GM19043 (cell line): ENCODE data around the gene APBA2.

Experiments
- ATAC-seq: cut with Tn5 transposase; IDR thresholded peaks from one replicate; pipeline ENCODE4 v1.9.1; 2021; ENCODE audit warnings: low read depth; ENCODE audit not compliant: unreplicated experiment

The APBA2 gene

DNA sequence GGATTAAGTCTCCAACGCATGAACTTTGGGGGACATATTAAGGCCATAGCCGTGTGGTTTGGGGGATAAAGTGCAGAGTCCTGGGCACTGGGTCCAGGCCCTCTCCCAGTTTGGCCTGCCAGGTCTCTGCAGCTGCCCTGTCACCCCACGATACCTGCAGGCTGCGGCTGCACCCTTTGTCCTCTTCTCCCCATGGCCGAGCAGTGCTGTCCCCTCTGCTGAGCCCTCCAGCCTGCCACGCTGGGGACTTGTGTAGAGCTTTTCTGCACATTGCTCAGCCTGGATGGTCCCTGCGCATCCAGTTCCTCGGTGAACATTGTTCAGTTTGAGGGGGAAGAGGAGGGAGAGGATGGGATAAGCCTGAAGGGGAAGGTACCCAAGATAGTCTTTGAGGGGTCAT lies 167.2 kb downstream of the APBA2 start:
- ATAC-seq = no peak

GRCh38 chr15:29053661-29054131 lies 167.9 kb downstream of the APBA2 start:
- no peak for ATAC-seq

GRCh38 chr15:29054171-29055045 lies 168.6 kb downstream of the APBA2 start:
- no peak for ATAC-seq

GRCh38 chr15:29055876-29056275 lies 170.1 kb downstream of the APBA2 start:
- ATAC-seq = no peak

GRCh38 chr15:29056839-29057450 lies 171.2 kb downstream of the APBA2 start:
- no peak for ATAC-seq

- ATAC-seq = no peak
These were observed 172.1 kb downstream of the APBA2 start for GRCh38 chr15:29057856-29058255.

DNA sequence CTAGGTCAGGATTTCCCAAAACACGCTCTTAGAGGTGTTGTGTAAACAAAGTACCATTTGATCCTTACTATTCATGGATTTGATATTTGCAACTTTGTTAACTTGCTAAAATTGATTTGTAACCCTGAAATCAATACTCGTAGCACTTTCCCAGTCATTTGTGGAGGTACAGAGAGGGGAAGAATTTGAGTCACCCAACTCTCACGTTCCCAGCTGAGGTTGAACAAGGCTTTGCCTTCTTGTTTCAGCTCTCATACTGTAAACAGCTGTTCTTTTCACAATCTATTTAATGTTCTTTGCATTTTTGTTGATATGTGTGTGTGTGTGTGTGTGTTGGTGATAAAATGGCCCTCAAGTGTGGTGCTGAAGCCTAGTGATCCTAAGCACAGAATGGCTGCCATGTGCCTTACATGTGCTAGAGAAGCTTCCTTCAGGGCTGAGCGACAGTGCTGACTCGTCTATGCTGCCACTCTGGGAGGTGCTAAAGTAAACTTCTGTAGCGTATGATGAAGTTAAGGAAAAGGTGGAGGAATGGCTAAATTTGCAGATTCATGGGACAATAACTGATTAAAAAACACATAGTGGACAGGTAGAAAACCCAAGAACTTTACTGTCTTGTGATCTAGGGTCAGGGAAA lies 173.2 kb downstream of the APBA2 start:
- no peak for ATAC-seq

- ATAC-seq = no peak
These were observed 174.3 kb downstream of the APBA2 start for GRCh38 chr15:29059871-29060640.

- no peak for ATAC-seq
These were observed 176.0 kb downstream of the APBA2 start for GRCh38 chr15:29061746-29062145.

GRCh38 chr15:29062179-29062591 lies 176.4 kb downstream of the APBA2 start:
- no peak for ATAC-seq

DNA sequence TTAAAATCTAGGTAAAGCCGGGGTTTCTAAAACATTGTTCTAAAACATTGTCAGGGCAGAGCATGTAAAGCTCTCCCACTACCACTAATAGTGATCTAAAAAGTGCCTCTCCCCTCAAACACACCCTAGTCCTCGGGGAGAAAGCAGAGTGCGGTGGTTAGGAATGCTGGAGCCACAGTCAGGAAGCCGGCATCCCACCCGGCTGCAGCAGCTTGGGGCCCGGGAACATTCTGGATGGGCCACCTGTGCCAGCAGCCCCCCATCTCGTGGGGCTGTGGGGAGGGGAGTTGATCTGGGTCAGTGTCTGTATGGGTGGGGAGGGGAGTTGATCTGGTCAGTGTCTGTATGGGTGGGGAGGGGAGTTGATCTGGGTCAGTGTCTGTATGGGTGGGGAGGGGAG lies 176.9 kb downstream of the APBA2 start:
- ATAC-seq = no peak

- ATAC-seq = no peak
These were observed 177.9 kb downstream of the APBA2 start for GRCh38 chr15:29063646-29064045.

DNA sequence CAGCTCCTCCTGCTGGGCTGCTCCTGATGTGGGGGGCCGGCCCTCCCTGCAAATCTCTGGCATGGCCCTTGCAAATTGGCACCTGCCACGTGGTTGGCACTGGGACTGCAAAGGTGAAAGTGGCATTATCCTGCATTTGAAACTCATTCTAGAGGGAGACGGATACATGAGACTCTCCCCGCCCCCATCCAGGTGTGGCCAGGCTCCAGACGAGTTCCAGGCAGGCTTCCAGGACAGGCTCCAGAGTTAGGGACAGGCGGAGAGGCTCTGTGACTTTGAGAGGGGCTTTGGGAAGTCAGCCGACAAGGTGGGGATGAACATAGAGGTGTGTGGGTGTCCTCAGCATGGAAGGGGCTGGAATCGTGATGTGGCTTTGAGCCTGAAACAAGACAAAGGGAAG lies 178.5 kb downstream of the APBA2 start:
- ATAC-seq = no peak

DNA sequence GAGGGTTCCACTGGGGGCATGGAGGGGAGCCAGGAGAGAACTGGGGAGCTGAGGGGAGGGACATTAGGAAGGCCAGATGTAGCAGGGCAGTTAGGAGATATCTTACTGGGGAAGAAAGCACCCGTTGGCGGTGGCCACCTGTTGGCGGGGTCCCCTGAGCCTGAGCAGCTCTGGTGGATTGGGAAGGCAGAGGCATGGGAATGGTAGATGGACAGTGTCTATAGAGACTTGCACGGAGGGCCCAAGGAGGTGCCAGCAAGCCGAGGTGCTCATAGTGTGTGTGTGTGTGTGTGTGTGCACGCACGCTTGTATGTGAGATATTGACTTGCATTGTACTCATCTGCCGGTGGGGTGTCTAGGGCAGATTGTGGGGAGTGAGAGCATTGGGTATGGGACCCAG lies 179.0 kb downstream of the APBA2 start:
- ATAC-seq = no peak

DNA sequence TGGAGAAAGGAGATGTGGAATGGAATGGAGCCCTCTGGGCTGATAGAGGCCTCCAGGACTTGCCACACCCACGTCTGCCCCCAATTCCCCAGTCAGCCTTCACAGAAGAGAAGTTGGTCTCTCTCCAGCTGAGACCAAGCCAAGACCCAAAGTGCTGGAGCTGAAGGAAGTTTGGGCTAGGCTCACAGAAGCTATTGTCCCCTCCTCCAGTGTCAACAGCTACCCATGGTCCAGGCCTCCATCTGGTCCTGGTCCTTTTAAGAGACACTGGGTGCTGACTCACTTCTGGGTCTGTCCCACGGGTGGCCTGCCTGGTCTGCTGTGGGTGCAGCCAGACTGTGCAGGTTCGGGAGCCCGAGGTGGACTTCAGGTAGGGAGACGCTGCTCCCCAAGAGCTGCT lies 179.8 kb downstream of the APBA2 start:
- ATAC-seq = no peak

GRCh38 chr15:29066310-29066709 lies 180.5 kb downstream of the APBA2 start:
- no peak for ATAC-seq

- ATAC-seq = no peak
These were observed 181.1 kb downstream of the APBA2 start for GRCh38 chr15:29066838-29067237.

DNA sequence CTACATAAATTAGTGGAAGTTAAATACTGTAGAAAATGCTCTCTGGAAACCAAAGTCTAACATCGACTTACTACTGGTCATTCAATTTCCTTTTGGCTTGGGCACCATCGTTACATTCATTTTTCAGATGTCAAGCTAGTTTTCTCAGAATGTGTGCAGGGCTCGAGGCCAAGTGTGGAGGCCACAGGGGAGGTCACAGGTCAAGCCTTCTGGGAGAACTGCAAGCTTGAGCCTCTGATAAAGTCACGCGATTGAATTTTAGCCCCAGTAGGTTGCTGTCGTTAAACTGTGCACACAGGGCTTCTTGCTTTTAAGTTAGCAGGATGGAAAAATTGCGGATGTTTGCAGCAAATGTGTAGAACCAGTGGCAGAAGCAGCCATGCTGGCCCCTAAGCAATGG lies 182.2 kb downstream of the APBA2 start:
- ATAC-seq = no peak

GRCh38 chr15:29070471-29071231 lies 184.9 kb downstream of the APBA2 start:
- no peak for ATAC-seq

GRCh38 chr15:29071232-29071881 lies 185.6 kb downstream of the APBA2 start:
- ATAC-seq = no peak
